A673 (cell line): ENCODE measurements around the gene C10orf90. TPM values are rescaled to one million over a fixed set of nuclear protein-coding genes. Genes with fewer than 3 reads are reported as not detected.

ENCODE experiments used
- BruUV-seq: library from RNA; stranded (reverse); fragments of 400-500 nt; replicated peaks from 2 replicates; lab custom pipeline; 2021; lab: Mats Ljungman, UMichigan
- CTCF ChIA-PET: fragments of 300-600 bp; sonication (Branson Sonifier 250); formaldehyde crosslinking; loops from one replicate; lab custom pipeline; 2022; ENCODE audit warnings: antibody characterized with exemption; lab: Charles Lee
- POLR2A ChIA-PET: fragments of 300-600 bp; sonication (Branson Sonifier 250); formaldehyde crosslinking; loops from one replicate; lab custom pipeline; 2022; ENCODE audit warnings: antibody characterized with exemption; ENCODE audit not compliant: low non-redundant PET; lab: Charles Lee
- DNase-seq: peaks from one replicate; pipeline ENCODE4 v3.0.0-alpha.2; 2015; ENCODE audit warnings: low spot score
- H3K27ac ChIP-seq: fragments of 200-600 bp; sonication (generic); 2 replicates; pipeline ENCODE4 v1.5.1; 2016; ENCODE audit warnings: mixed run types, low read depth, mild to moderate bottlenecking, mixed read lengths, antibody characterized with exemption, low read length; ENCODE audit not compliant: poor library complexity, severe bottlenecking
- H3K27me3 ChIP-seq: fragments of 200-600 bp; sonication (generic); replicated peaks from 2 replicates; pipeline ENCODE4 v1.6.1; 2017; ENCODE audit warnings: mixed run types, low read depth, mild to moderate bottlenecking, mixed read lengths, antibody characterized with exemption, low read length; ENCODE audit not compliant: insufficient read depth, poor library complexity
- H3K36me3 ChIP-seq: fragments of 200-600 bp; sonication (generic); 2 replicates; pipeline ENCODE4 v1.6.1; 2016; ENCODE audit warnings: mixed run types, mild to moderate bottlenecking, mixed read lengths, antibody characterized with exemption, low read length; ENCODE audit not compliant: insufficient read depth, poor library complexity, severe bottlenecking
- H3K4me1 ChIP-seq: fragments of 200-600 bp; sonication (generic); 2 replicates; pipeline ENCODE4 v1.6.1; 2017; ENCODE audit warnings: mixed run types, mild to moderate bottlenecking, mixed read lengths, antibody characterized with exemption, low read length; ENCODE audit not compliant: insufficient read depth, poor library complexity, severe bottlenecking
- H3K4me3 ChIP-seq: fragments of 200-600 bp; sonication (generic); 2 replicates; pipeline ENCODE4 v1.5.1; 2016; ENCODE audit warnings: low read depth, mixed run types, mild to moderate bottlenecking, mixed read lengths, low read length; ENCODE audit not compliant: poor library complexity, severe bottlenecking
- H3K9me3 ChIP-seq: fragments of 200-600 bp; sonication (generic); 2 replicates; pipeline ENCODE4 v1.6.1; 2016; ENCODE audit warnings: mixed run types, low read depth, mild to moderate bottlenecking, mixed read lengths, antibody characterized with exemption, low read length; ENCODE audit not compliant: poor library complexity, severe bottlenecking
- EZH2 ChIP-seq: fragments of 200-600 bp; sonication (generic); IDR thresholded peaks from 2 replicates; pipeline ENCODE4 v1.6.1; 2017; ENCODE audit warnings: borderline replicate concordance, low read depth, mild to moderate bottlenecking, mixed read lengths, antibody characterized with exemption, low read length; ENCODE audit not compliant: poor library complexity, severe bottlenecking
- intact Hi-C: fragments of 100-400 bp; cut with micrococcal nuclease; formaldehyde crosslinking; loops from one replicate; pipeline ENCODE4 v1.10.0; 2022; ENCODE audit not compliant: unreplicated experiment
- total RNA-seq: library from RNA; stranded (reverse); gene quantifications from 2 replicates; pipeline ENCODE4 v1.2.3, GENCODE V29; 2021
- TF ChIP-seq, protein P1 (sequence below): fragments of 300-800, 200-600 bp; sonication (generic); conservative IDR thresholded peaks from 2 replicates; pipeline ENCODE4 v1.5.1; 2017; ENCODE audit warnings: low read depth, mild to moderate bottlenecking, antibody characterized with exemption, low read length, moderate library complexity, mixed read lengths

C10orf90 gene
- total RNA-seq, 1 experiment from 2014 or later, result not detected

DNA sequence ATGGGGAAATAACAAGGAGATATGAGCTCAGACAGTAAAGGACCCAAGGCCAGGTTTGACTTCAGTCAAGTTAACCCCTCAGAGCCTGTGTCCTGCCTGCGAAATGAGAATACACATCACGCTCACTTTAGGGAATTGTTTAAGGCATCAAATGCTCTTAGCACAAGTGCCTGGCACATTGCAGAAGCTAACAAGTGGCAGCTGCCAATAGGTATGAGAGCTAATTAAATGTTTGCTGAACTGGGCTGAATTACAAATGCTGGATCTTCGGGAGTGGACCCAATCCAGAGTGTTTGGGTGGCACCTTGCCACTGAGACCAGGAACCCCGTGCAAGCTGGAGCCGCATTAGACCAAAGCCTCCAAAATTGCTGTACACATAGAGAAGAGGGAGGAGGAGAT is 136.8 kb downstream of the C10orf90 start:
- TF ChIP-seq, protein P1, sequence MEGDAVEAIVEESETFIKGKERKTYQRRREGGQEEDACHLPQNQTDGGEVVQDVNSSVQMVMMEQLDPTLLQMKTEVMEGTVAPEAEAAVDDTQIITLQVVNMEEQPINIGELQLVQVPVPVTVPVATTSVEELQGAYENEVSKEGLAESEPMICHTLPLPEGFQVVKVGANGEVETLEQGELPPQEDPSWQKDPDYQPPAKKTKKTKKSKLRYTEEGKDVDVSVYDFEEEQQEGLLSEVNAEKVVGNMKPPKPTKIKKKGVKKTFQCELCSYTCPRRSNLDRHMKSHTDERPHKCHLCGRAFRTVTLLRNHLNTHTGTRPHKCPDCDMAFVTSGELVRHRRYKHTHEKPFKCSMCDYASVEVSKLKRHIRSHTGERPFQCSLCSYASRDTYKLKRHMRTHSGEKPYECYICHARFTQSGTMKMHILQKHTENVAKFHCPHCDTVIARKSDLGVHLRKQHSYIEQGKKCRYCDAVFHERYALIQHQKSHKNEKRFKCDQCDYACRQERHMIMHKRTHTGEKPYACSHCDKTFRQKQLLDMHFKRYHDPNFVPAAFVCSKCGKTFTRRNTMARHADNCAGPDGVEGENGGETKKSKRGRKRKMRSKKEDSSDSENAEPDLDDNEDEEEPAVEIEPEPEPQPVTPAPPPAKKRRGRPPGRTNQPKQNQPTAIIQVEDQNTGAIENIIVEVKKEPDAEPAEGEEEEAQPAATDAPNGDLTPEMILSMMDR, result no peak
- TF ChIP-seq EZH2, result no peak
- no TSS peak for BruUV-seq
- CTCF ChIA-PET, result no interaction called here

DNA sequence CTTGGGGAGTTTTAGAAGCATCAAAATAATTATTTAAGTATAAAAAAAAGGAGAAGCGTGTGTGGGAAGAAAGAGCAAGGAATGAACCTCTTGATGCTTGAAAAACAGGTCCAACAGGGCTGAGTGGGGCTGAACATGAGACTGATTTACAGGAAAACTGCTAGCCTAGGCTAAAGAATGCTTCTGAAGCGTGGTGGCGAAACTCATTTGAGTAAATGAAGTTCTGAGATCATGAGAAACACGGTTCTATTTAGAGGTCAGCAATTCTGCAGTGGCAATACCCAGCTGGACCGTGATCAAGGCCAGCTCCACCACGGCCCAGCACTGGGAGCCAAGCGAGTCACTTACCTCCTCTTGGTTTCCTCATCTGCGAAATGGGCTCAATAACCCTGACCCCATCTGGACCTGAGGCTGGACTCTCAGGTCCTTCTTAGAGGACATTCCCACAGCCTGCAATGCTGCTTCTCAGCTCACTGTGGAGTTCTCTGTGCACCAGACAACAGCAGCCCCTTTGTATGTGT is 142.1 kb downstream of the C10orf90 start:
- CTCF ChIA-PET, result no interaction called here

More for the DNA sequence above, 136.8 kb downstream of the C10orf90 start:
- no peaks in the 10 kb centered on the region for H3K9me3 ChIP-seq
- intact Hi-C loops, result no loop called here
- no peaks in the 10 kb centered on the region for H3K4me1 ChIP-seq
- H3K4me3 ChIP-seq, result no peak overlapping the region
- H3K27me3 ChIP-seq, result peaks cover 6% of the 10 kb centered on the region
- POLR2A ChIA-PET, result no interaction called here
- H3K27ac ChIP-seq, result no peak overlapping the region
- H3K36me3 ChIP-seq, result no peaks in the 10 kb centered on the region
- no peak for DNase-seq

DNA sequence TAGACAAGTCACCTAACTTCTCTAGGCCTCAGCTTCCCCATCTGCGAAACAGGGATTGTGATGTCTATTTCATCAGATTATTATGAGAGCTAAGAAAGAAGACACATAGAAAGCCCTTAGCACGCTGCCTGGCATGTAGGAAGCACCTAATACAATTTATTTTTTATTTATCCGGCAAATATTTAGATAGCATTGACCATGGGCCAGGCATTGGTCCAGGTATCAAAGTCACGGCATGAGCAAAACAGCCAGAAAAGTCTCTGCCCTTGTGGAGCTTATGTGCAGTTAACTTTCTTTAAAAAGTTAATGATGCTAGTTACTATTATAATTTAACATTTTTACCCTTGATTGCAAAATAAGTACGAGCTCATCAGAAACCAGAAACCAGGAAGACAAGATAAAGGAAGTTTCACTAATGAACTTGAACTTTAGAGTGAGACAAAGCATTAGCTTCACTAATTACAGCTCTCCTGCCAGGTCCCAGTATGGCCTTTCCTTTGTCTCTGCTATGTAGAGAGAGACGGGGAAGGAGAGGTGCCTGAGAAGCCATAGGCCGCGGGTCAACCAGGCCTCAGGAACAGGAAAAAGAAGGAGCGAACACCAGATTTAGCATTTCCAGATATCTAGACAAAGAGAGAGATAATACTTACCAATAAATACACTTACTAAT is 142.7 kb downstream of the C10orf90 start:
- Histone ChIP-seq H3K27ac (no peak overlapping the region), H3K4me1 (no peaks in the 10 kb centered on the region), H3K4me3 (no peak overlapping the region), H3K9me3 (no peaks in the 10 kb centered on the region), H3K27me3 (peaks cover 9% of the 10 kb centered on the region), H3K36me3 (no peaks in the 10 kb centered on the region)
- TF ChIP-seq, protein P1, result no peak
- no peak for TF ChIP-seq EZH2
- ChIA-PET CTCF (no interaction called here), POLR2A (no interaction called here)
- intact Hi-C loops, result no loop called here
- DNase-seq, result no peak
- BruUV-seq, result no TSS peak

More for the DNA sequence above, 142.1 kb downstream of the C10orf90 start:
- no peaks in the 10 kb centered on the region for H3K4me1 ChIP-seq
- no peaks in the 10 kb centered on the region for H3K9me3 ChIP-seq
- no peaks in the 10 kb centered on the region for H3K36me3 ChIP-seq
- no peak overlapping the region for H3K27ac ChIP-seq
- no TSS peak for BruUV-seq
- H3K4me3 ChIP-seq, result no peak overlapping the region
- POLR2A ChIA-PET, result no interaction called here
- DNase-seq, result no peak
- TF ChIP-seq, protein P1, result no peak
- TF ChIP-seq EZH2, result no peak
- intact Hi-C loops, result no loop called here
- H3K27me3 ChIP-seq, result peaks cover 9% of the 10 kb centered on the region
